GM03348 (cell line): Measurements from ENCODE around the gene XYLB.
A peak's percentile ranks its signal among the peaks of the same experiment; 100 is the strongest.

Experiments
- DNase-seq: peaks from one replicate; pipeline ENCODE4 v3.0.0; 2012; ENCODE audit warnings: low spot score

XYLB gene

DNA sequence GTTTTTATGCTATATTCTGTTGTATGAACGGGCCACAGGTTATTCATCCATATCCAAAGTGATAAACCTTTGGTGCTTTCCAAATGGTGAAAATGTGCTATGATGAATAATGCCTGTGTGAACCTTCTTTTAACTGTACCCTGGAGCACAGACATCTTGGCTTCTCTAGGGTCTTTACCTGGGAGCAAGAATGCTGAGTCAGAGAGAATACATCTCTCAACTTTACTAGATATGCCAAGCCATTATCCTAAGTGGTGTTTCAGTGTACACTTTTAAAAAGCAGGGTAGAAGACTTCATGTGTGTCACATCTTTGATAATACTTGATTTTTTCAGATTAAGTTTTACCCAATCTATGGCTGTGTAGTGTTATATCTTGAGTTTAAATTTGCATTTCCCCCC lies 23.5 kb upstream of the XYLB start:
- DNase-seq = no peak

DNA sequence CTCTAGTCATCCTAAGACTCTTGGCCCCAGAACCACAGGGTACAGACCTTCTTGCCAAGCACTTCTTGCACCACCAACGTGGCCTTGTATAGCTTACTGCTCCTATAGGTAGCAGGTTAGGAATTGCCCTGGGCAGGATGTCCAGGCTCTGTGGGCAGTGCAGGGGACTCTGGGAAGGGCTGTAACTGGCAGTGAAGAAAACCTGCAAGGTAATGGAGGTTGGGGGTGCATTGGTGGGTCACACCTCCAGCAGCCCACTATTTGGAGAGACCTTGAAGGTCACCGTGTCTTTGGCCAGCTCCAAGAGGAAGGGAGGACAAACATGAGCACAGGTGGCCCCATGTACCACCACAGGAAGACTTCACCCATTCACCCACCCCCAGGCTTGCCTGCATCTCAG lies 21.3 kb upstream of the XYLB start:
- DNase-seq = no peak

DNA sequence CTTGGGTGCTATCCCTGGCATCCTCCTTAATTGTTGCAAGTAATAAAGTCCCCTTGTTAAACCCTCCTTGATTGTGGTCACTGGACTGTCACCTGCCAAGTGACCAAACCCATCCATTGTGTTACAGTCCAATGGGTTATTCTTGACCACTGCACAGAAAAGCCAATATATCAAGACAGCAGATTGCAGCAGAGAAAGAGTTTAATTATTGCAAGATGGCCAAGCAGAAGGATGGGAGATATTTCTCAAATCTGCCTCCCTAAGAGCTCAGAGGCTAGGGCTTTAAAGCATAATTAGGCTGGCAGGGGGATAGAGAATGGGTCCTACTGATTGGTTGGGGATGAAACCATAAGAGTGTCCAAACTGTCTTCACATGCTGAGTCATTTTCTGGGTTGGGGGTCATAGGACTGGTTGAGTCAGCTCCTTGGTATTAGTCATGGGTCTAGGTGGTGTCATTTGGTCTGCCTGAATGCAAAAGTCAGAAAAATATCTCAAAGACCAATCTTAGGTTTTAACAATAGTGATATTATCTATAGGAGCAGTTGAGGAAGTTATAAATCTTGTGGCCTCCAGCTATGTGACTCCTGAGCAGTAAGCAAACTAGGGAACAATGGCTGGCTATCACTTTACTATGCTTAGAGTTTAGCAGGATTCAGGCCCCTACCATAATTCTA lies 19.1 kb upstream of the XYLB start:
- no peak for DNase-seq

DNA sequence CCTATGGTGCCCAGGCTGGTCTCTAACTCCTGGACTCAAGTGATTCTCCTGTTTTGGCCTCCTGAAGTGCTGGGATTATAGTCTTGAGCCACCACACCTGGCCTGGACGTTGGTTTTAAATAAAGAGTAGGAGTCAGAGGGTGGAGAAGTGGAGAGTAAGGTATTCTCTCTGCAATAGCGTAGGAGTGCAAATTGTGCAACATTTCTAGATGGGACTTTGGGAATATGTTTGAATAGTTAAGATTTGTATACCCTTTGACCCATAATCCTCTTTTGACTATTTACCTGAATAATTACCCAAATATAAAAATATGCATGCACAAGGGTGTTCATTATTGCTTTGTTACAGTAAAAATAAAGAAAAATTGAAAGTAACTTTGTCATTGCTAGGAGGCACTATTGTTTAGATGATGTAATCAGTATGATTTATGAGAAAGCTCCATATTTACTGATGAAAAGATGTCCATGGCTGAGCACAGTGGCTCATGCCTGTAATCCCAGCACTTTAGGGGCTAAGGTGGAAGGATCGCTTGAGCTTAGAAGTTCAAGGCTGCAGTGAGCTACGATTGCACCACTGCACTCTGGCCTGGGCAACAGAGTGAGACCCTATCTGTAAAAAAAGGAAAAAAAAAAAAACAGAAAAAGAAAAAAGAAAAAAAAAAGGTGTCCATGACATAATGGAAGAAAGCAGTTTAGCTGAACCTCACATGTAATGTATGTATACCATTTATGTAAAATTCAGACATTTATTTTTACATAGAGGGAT lies 15.1 kb upstream of the XYLB start:
- no peak for DNase-seq

DNA sequence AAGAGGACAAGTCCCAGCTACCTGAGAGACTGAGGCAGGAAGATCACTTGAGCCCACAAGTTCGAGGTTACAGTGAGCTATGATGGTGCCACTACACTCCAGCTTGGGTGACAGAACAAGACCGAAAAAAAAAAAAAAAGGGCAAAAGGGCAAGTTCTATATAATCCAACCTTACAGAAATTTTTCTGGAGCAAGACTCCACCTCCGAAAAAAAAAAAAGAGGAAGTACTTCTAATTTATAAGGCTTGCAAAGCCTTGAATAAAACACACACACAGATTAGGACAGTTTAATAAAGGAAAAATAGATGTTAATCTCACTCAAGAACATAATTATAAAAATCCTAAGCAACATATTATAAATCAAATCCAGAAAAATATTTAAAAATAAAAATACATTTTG lies 14.4 kb upstream of the XYLB start:
- DNase-seq = no peak

DNA sequence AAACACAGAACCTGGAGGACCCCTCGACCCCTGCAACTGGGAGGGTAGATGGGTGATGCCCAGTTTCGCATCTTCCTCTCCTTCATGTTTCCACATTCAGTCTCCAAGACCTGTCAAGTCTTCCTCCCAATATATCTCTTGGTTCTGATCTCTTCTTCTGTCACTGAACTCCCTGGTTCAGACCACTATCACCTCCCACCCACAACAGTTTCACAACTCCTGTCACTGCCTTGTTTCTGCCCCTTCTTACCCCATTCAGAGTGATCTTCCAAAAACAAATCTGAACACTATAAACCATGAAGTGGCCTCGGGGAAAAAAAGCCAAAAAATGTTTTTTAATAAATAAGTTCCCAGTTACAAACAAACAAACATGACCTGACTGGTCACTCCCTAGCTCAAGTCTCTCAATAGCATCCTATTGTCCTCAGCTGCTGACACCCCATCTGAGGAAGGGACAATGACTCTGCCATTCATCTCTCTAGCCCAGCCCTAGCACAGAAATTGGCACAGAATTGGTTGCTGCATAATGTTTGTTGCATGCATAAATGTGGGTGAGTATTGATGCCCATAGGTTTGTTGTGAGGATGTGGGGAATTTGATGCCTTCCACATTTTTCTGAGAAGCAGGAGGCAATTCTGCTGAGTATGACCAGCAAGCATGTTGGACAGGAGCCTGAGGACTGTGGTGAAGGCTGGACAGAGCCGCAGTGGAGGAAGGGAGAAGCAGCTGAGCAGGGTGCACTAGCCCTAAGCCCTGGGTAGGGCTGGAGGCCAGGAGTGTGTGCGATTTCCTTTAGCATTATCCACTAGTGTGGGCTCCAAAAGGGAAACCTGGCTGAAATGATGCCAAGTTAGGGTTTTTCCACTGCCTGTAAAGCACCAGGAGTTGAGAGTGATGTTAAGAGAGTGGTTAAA lies 12.2 kb upstream of the XYLB start:
- DNase-seq = peak; percentile 86

DNA sequence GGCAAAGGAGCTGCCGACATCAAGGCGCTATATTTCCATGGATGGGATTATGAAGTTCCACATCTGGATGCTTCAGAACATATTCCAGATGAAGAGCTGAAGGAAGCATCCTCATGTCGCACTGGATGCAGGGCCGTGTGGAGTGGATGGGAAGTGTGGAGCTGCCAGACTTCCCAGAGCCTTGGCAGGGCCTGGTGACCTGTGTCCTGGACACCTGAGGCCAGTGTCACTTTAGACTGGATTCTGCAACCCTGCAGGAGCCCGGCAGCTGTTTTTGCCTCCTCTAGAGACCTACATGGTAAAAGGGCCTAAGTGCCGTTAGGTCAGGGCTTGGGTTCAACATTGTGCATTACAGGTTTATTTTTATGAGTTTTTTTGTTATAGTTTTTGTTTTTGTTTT lies 11.3 kb upstream of the XYLB start:
- no peak for DNase-seq

DNA sequence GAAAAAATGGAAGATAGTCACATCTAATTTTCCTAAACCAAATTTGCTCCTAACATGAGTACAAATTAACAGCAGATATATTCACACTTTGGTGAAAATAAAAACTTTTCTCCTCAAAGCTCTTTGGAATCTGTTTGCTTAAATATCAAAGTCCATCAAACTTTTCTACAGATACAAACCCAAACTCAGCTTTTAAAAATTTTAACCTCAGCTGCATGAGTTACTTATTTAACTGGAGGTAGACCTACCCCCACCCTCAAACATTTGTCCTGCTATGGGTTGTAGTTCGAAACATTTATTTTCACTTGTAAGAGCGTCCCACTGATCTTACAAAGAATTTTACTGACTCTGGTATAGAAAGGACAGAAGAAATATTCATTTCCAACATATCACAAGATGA lies 8.9 kb upstream of the XYLB start:
- no peak for DNase-seq

DNA sequence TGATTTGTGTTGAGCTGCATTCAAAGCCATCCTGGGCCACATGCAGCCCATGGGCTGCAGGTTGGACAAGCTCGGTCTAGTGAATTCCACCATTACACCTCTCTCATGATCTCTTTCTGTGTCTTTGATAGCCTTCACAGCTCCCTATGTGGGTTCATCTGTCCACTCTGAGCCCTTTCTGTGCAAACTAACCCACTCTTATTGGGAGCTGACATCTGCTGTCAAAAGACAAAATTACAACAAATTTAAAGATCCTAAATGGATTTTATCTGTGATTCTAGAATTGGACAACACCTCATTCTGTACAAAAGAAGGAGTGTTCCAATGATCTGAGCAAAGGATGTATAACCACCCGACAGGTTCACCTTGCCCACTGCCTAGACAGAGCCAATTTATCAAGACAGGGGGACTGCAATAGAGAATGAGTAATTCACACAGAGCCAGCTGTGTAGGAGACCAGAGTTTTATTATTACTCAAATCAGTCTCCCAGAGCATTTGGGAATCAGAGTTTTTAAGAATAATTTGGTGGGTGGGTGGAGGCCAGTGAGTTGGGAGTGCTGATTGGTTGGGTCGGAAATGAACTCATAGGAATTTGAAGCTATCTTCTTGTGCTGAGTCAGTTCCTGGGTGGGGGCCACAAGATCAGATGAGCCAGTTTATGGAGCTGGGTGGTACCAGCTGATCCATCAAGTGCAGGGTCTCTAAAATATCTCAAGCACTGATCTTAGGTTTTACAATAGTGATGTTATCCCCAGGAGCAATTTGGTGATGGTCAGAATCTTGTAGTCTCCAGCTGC lies 2.6 kb upstream of the XYLB start:
- no peak for DNase-seq

DNA sequence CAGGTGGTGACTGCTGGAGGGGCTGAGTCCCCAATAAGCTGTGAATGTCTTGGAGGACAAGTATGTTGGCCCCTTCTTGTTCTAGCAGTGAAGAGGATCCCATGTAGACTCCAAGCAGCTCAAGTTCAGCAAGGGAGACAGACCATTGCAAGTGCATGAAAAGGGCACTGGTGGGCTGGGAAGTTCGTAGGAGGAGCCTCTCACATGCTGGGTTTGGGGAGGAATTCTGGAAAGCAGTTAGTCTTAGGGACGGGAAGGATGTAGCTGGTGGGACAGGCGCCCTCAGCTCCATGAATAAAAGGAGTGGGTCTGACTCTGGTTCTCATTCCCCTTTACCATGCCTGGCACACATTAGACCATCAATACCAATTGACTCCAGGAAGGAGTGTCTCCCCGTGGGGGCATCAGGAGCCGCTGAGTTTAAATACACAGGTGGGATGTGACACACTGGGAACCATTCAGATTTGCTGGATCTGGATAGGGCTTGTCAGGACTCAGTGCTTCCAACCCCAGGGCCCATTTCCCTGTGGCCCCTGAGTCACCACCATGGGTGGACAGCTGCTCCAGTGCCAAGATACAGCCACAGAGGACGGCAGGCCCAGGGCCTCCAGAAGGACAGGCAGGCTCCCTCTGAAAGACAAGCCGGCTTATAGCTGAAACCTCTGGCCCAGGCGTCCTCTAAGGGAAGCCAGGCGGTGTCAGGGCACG lies 552 bp upstream of the XYLB start:
- no peak for DNase-seq

DNA sequence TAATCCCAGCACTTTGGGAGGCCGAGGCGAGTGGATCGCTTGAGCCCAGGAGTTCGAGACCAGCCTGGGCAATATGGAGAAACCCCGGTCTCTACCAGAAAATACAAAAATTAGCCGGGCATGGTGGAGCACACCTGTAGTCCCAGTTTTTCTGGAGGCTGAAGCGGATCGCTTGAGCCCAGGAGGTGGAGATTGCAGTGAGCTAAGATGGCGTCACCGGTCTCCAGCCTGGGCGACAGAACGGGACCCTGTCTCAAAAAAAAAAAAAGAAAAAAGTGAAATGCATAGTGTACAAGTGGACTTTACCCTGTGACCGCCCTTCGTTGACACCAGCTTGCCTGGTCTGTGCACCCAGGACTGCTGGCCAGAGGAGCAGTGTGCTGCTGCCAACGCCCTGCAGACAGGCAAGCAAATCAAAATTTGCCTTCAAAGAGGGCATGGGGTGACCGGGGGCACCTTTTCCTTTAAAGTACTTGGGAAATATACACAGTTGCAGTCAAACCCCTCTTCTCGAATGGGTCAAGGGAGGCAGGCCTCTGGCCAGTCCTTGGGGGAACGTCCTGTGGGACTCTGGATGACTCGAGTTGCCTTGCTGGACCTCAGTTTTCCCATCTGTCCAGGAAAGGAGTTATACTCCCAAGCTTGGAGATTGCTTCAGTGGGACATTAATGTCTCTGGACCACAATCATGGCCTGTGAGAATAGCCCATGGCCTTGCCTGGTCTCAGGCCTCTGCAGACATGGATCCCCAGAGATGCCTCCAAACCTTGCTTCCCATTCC lies 1.0 kb downstream of the XYLB start:
- DNase-seq = no peak

DNA sequence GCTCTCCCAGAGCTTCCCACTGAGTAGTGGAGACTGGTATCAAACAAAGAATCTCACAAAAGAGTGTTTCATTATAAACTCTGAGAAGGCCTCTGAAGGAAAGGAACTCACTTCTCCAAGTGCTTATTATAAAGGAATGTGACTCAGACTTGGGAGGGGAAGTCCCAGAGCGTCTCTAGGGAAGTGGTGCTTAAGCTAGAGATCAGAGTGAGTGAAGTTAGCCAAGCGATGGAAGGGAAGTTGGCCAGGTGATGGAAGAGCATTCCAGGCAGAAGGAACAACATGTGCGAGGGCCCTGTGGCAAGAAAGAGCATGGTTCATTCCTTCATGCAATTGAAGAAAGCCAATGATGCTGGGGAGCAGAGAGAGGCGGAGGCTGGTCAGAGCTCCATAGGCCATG lies 2.3 kb downstream of the XYLB start:
- DNase-seq = peak; percentile 47

DNA sequence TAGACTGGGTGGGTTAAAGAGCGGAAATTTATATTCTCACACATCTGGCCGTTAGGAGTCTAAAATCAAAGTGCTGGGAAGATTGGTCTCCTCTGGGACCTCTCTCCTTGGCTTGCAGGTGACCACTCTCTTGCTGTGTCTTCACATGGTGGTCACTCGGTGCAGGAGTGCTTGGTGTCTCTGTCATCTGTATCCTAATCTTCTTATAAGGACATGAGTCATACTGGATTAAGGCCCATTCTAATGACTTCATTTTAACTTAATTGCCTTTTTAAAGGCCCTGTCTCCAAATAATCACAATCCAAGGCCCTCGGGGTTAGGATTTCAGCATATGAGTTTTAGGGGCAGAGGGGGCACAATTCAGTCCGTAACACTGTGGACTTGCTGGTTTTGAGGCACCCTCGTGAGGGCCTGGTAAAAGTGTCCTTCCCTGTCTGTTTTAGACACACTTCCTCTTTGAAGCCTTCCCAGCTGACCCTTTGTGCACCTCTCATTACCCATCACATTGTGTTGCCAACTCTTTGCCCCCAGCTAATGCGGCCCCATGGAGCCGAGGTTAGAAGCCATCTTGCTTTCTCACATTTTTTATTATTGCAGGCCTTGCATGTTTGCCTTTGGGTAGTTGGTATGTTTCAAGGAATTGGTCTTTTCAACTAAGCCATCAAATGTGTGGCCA lies 3.2 kb downstream of the XYLB start:
- DNase-seq = no peak

DNA sequence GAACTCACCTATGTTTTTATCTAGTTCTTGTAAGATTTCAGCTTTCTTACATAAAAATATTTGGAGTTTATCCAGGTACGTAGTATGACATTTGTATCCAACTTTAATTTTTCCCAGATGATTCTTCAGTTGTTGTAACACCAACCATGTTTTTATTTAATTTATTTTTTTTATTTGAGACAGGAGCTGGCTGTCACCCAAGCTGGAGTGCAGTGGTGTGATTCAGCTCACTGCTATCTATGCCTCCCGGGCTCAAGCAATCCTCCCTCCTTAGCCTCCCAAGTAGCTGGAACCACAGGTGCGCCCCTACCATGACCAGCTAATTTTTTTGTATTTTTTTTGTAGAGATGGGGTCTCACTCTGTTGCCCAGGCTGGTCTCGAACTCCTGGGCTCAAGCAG lies 6.6 kb downstream of the XYLB start:
- no peak for DNase-seq

DNA sequence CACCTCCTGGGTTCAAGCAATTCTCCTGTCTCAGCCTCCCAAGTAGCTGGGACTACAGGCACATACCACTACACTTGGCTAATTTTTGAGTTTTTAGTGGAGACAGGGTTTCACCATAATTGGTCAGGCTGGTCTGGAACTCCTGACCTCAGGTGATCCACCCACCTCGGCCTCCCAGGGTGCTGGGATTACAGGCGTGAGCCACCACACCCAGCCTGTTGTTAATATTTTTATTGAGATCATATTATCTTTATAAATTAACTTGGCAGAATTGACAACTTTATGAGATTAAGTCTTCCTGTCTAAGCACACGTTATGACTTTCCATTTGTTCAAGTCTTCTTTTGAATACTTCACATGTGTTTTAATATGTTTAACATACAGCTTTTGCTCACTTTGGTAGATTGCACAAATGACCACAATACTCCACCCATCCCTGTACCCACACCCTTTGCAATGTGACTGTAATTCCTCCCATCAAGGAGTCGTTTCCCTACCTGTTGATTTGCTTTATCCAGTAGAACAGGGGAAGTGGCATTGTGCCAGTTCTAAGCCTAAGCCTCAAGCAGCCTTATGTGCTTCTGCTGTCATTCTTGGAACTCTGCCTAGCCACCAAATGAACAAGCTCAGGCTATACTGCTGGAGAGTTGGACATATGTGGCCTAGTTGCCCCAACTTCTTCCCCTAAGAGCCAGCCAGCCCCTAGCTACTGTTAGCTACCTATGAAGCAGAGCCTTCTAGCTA lies 8.2 kb downstream of the XYLB start:
- no peak for DNase-seq

DNA sequence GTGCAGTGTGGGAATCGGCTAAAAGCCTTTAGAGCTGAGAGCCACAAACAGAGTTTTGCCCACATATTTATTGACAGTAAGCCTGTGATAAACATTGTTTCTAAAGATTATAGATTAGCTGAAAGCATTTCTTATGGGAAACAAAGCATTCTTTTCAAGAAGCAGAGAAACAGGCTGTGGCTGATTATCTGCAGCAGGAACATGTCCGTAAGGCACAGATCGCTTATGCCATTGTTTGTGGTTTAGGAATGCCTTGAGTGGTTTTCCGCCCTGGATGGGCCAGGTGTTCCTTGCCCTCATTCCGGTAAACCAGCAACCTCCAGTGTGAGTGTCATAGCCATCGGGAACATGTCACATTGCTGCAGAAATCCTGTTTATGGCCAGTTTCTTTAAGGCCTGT lies 12.5 kb downstream of the XYLB start:
- DNase-seq = no peak

DNA sequence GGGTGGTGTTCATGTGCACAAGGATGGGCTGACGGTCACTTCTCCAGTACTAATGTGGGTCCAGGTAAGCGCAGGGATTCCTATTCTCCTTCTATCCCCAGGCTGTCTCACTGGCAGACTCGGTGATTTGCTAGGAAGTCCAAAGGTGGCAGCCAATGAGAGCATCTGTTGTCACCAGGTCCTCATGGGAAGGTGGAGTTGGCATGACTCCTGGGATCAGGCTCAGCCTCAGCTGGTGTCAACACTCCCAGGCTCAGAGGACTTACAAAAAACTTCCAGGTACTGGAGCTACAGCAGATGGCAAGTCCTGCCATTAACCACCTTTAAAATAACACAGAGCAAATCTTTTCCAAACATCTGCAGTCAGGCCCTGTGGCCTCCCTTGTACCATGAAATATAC lies 13.8 kb downstream of the XYLB start:
- no peak for DNase-seq

DNA sequence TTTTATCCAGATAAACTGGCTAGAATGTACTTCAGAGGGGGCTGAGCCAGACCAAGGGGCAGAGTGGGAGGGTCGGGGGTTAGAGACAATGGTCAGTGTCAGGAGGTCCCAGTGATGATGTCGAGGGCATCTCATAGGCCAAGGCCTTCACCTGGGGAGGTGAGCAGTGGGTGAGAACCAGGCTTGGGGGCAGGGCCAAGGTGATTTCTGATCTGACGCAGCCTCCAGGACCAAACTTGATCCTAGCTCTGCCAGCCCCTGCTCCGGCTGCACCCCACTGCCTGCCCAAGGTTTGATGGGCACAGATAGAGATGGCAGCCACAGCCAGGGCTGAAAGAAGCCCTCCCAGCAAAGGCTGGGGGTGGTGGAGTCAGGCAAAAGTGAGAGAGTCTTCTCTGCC lies 14.9 kb downstream of the XYLB start:
- DNase-seq = no peak

DNA sequence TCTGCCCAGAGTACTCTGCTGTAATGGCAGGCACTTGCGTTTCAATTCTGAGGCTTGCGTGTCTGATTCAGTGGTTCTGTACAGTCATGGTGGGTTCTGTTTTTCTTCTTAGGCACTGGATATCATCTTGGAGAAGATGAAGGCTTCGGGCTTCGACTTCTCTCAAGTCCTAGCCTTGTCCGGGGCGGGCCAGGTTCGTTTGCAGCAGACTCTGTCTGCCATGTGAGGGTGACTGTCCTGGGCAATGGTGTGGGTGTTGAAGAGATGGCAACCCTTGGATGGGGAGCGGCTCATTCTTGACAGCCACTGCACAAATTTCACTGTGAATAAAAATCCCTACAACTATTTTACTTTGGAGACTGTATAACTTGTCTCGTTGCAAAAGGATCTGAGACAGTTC lies 16.2 kb downstream of the XYLB start:
- no peak for DNase-seq
